Activated T-cell treated with anti-CD3 and anti-CD28 coated beads for 24 hours (primary cell): ENCODE results near the gene KLRB1.
"Not testable (repeated sequence)": the region's sequence is repeated elsewhere in the genome, so short reads cannot be mapped to it uniquely, and the experiment has no call there.

Experiments
- DNase-seq: peaks from one replicate; pipeline ENCODE4 v3.0.0-alpha.2; 2020; ENCODE audit warnings: low read depth

KLRB1 gene

GRCh38 chr12:9607716-9608115 lies at the start of gene KLRB1:
TSS of gene KLRB1 (minus strand) at chr12:9607916. CDS start at chr12:9607839, 77 bp downstream.
- DNase-seq, result no peak

- DNase-seq, result peak; percentile 55
These were observed 43.6 kb upstream of the KLRB1 start for GRCh38 chr12:9651265-9651729.

DNA sequence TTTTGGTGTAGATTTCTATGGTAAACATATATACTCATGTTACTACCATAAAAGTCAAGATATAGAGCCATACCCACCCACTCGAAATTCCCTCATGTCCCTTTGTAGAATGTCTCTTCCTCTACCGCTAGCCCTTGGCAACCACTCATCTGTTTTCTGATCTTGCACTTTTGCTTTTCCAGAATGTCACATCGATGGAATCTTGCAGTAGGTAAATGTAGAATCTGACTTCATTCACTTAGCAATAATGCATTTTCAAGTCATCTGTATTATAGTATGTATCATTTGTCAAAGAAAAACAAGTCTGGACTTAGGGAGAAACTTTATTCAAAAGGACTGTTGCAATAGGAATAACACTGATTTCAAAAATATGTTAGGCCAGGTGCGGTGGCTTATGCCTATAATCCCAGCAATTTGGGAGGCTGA lies 42.4 kb upstream of the KLRB1 start:
- no peak for DNase-seq

DNA sequence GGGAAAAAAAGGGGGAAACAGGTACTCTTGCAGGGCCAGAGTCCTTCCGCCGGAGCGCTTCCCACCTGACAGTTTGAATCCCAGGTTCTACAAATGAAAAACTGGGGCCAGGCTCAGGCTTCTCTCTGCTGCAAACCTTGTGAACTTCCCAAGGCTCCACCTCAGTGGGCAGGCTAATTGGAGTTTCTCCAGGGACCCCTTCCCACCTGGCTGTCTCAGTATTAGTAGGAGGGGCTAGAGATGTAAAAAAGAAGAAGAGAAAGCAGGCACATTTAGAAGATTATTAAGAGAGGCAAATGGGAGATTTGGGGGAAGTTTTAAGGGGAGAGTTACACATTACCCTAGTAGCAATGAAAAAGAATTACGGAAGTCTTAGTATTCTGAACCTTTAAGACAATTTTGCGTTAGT lies 41.8 kb upstream of the KLRB1 start:
- DNase-seq, result peak; percentile 44

DNA sequence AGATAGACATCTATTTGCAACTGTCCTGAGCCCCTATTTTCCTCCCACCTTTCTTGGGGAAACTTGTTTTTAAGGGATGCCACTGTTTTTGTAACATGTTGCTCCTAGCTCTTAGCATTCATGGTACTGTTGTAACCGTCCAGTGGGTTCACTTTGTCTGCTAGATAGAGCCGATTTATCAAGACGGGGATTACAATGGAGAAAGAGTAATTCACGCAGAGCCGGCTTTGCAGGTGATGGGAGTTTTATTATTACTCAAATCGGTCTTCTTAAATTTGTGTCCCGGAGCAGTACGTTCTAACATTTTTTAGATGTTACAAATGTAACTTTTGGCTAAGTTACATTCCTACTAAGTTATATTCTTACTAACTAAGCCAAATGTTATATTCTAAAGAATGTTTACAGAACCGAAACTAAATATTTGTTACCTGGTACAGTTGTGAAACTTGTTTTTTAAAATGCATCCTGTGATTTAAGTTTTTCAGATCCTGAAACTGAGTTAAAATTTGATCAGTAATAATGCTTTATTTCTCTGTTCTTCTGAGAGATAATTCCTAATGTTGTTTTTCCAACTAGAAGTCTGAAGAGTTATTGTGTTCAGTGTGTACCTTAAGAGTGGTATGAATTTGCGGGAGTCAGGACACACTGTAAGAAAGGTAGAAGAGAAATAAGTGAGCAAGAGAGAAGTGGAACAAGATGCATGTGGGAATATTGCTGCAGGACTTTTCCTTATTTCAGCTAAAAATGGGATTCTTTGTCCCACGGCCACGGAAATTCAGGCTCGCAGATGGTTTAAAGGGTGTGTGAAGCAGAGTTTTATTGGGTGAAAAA lies 41.2 kb upstream of the KLRB1 start:
- DNase-seq, result no peak

DNA sequence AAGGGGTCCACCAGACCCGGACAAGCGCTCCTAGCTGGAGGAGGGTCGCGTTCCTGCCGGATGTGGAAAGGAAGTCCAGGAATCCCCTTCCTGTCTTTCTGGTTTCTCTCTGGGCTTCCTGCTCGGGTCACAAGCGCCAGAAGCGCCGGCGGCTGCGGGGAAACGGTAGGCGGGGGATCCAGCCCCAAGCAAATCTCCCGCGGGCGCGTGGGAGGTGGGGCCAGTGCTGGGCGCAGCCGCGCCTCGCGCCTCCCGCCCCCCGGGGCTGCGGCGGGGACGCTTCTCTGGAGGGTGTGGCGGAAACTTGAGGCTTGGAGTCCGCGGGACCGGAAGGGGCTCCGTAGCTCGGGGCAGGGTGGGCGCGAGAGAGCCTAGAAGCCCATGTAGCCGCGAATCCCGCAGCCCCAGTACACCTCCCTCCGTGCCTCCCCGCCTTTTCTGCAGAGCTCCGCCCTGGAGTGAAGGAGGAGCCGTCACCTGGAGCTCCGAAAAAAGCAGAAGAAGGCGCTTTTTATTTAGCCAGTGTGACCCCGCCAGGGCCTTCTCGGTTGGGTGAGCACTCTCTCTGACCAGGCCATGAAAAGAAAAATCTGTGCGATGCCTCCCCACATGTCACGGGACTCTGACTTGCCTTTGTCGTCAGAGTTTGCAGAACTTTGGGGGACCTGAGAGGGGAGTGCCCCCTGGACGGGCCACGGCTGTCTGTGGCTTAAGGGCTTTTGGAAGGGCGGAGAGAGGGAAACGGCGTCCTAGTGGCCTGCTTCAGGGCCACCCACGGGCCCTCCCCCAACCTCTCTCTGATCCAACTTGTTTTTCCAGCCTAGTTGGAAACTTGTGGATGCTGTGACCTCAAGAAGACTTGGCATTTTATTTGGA lies 40.3 kb upstream of the KLRB1 start:
- DNase-seq, result peak; percentile 86

- no peak for DNase-seq
These were observed 39.4 kb upstream of the KLRB1 start for GRCh38 chr12:9646794-9647781.

GRCh38 chr12:9644985-9645551 lies 37.4 kb upstream of the KLRB1 start:
- DNase-seq, result not testable (repeated sequence)

GRCh38 chr12:9643266-9643660 lies 35.5 kb upstream of the KLRB1 start:
- DNase-seq, result no peak

- no peak for DNase-seq
These were observed 35.0 kb upstream of the KLRB1 start for GRCh38 chr12:9642606-9643265.

- no peak for DNase-seq
These were observed 32.3 kb upstream of the KLRB1 start for GRCh38 chr12:9640024-9640423.

DNA sequence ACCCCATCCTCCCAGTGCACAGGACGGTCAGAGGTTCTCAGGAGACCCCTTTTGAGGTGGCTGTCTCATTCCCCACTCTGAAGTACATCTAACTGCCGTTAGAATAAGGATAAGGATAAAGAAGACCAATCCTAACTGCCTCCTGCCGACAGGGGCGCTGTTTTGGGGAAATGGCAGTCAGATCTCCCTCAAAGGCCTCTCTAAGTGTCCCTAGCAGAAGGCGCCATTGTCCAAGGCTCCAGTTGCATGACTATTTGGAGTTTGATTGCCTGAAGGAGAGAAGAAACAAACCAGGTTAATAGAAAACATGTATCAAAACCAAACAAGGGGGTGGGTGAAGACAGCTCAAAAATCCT lies 29.1 kb upstream of the KLRB1 start:
- DNase-seq, result no peak

GRCh38 chr12:9636150-9636850 lies 28.6 kb upstream of the KLRB1 start:
- DNase-seq, result no peak

DNA sequence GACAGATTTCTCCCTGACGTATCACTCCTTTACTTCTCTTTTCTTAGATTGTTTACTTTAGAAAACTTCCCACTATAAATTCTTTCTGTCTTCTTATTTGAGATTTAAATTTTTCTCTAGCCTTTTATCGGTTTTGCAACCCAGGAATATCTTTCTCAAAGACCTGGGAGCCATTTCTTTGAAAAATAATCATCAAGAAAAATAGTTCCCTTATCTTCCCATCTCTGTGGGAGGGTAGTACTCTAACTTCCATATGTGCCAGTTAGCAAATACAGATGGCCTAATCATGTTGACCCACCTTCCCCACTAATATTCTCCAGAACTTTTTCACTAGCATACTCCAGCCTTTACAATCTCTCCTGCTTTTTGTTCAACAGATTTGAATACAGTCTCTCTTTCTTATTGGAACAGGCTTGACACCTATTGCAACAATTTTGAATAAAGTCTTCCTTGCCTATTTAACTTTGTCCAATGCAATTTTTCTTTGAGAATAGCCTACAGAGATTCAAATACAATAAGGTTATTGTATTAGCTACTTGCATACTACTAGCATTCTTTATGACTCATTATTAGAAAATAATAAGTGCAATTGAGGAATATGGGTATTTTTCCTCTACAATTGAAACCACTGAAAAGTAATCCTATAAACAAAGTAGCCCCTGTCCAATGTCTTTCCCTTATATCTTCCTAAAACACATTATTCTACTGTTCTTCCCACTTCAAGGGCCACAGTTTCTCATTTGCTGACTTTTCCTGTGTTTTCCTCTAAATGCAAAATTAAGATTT lies 27.4 kb upstream of the KLRB1 start:
- no peak for DNase-seq

GRCh38 chr12:9634177-9634803 lies 26.6 kb upstream of the KLRB1 start:
- DNase-seq, result peak; percentile 71

- no peak for DNase-seq
These were observed 25.1 kb upstream of the KLRB1 start for GRCh38 chr12:9632766-9633165.

GRCh38 chr12:9626821-9627220 lies 19.1 kb upstream of the KLRB1 start:
- DNase-seq, result no peak

DNA sequence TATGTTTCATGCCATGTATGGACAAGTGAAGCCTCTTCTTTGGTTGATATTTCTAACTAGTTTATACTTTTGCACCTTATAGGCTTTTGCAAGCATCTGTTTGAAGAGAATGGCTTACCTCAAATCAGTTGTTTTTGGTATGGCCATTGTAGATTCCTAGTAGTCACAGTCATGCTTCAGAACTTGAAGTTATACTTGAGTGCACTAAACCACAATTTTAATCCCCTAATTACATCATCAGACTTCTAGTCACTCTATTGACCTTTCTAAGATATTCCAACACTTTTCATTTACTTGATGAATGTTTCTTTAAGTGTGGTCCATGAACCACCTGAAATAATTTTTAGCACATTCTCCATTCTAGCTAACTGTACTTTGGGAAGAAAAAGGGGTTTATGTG lies 18.6 kb upstream of the KLRB1 start:
- DNase-seq, result no peak

GRCh38 chr12:9625019-9625418 lies 17.3 kb upstream of the KLRB1 start:
- no peak for DNase-seq
